HepG2 (cell line): ENCODE data around the gene NCBP2. TPM values are rescaled to one million over a fixed set of nuclear protein-coding genes. Genes with fewer than 3 reads are reported as not detected.

Experiments
- ATAC-seq: fragments of 200-7000 bp; cut with Tn5 transposase; 3 replicates; pipeline ENCODE4 v1.9.1; 2020; ENCODE audit warnings: mild to moderate bottlenecking, moderate library complexity
- BruUV-seq: library from RNA; stranded (reverse); fragments of 400-500 nt; replicated peaks from 2 replicates; lab custom pipeline; 2021; lab: Mats Ljungman, UMichigan
- CTCF ChIA-PET: fragments of 300-600 bp; formaldehyde crosslinking; extraction: SDS; loops from one replicate; lab custom pipeline; 2021; ENCODE audit warnings: low total read pairs, inconsistent platforms, low intra/inter-chr PET ratio; lab: Yijun Ruan, JAX
- POLR2A ChIA-PET: fragments of 350-600 bp; sonication (Branson Sonifier 250); formaldehyde crosslinking; loops from one replicate; lab custom pipeline; 2020; ENCODE audit warnings: antibody characterized with exemption, inconsistent platforms; lab: Yijun Ruan, JAX
- DNase-seq: peaks from one replicate; pipeline ENCODE4 v3.0.0-alpha.2; 2015; ENCODE audit warnings: low spot score
- FAIRE-seq: peaks from 3 replicates; lab custom pipeline; 2011; peaks lifted over from hg19 to GRCh38; lab: Jason Lieb, UNC
- H2AFZ ChIP-seq: one replicate; pipeline ENCODE4 v1.6.1; 2011; ENCODE audit warnings: low read length, inconsistent platforms
- H3K27ac ChIP-seq: fragments of 300-600 bp; 3 replicates; pipeline ENCODE4 v1.8.0; 2011; ENCODE audit warnings: mixed run types, mild to moderate bottlenecking, mixed read lengths, low read length, inconsistent platforms; ENCODE audit not compliant: insufficient read depth; ENCODE audit errors: extremely low read length
- H3K27me3 ChIP-seq, 2 experiments: fragments of 200-600 bp in 1 of 2; 2 replicates in 1 of 2; 3 replicates in 1 of 2; pipeline versions ENCODE4 v1.6.0 to v1.8.0; 2011; ENCODE audit warnings: low read length in 2 of 2, mild to moderate bottlenecking in 2 of 2, moderate library complexity in 2 of 2, inconsistent platforms in 1 of 2; ENCODE audit not compliant: insufficient read depth in 2 of 2, control insufficient read depth in 1 of 2
- H3K36me3 ChIP-seq, 2 experiments: fragments of 200-600 bp in 1 of 2; replicated peaks in 1 of 2; 2 replicates in 1 of 2; 3 replicates in 1 of 2; pipeline versions ENCODE4 v1.5.1 to v1.8.0; 2011; ENCODE audit warnings: low read length in 2 of 2, inconsistent platforms in 1 of 2; ENCODE audit not compliant: insufficient read depth in 2 of 2, control insufficient read depth in 1 of 2
- H3K4me1 ChIP-seq: 2 replicates; pipeline ENCODE4 v1.5.1; 2012; ENCODE audit warnings: low read length, inconsistent platforms; ENCODE audit not compliant: insufficient read depth
- H3K4me2 ChIP-seq: 2 replicates; pipeline ENCODE4 v1.6.0; 2011; ENCODE audit warnings: low read depth, low read length, inconsistent platforms
- H3K4me3 ChIP-seq, 3 experiments: fragments of 200-600 bp in 1 of 3; sonication (generic), shearing (Covaris generic) in 1 of 3; replicated peaks in 1 of 3; 2 replicates each; pipeline ENCODE4 v1.5.1; 2011 to 2016; ENCODE audit warnings: low read length in 3 of 3, inconsistent platforms in 2 of 3, low read depth in 2 of 3, mild to moderate bottlenecking in 2 of 3, control low read depth in 1 of 3, mixed read lengths in 1 of 3; ENCODE audit not compliant: insufficient read depth in 1 of 3
- H3K79me2 ChIP-seq: one replicate; pipeline ENCODE4 v1.6.1; 2011; ENCODE audit warnings: low read length, inconsistent platforms; ENCODE audit not compliant: insufficient read depth
- H3K9ac ChIP-seq: 2 replicates; pipeline ENCODE4 v1.6.0; 2011; ENCODE audit warnings: mild to moderate bottlenecking, low read depth, low read length, inconsistent platforms; ENCODE audit not compliant: insufficient read depth
- H3K9me3 ChIP-seq: 2 replicates; pipeline ENCODE4 v1.5.1; 2012; ENCODE audit warnings: mild to moderate bottlenecking, low read length
- H4K20me1 ChIP-seq: 2 replicates; pipeline ENCODE4 v1.6.0; 2011; ENCODE audit warnings: inconsistent platforms, mild to moderate bottlenecking, low read length, moderate library complexity; ENCODE audit not compliant: insufficient read depth
- BHLHE40 ChIP-seq: IDR thresholded peaks from 2 replicates; pipeline ENCODE4 v1.6.1; 2011; ENCODE audit warnings: low read length, improper control_type of control experiment
- JUND ChIP-seq: sonication (generic); formaldehyde crosslinking; IDR thresholded peaks from 2 replicates; pipeline ENCODE4 v1.8.0; 2022; ENCODE audit warnings: mild to moderate bottlenecking, missing genetic modification reagents
- PCBP2 ChIP-seq: fragments of 200-400 bp; formaldehyde crosslinking; optimal IDR thresholded peaks from 2 replicates; pipeline ENCODE3; 2018; ENCODE audit warnings: low read length, low read depth; ENCODE audit not compliant: poor library complexity, severe bottlenecking
- POGK ChIP-seq: sonication (generic); formaldehyde crosslinking; conservative IDR thresholded peaks from 2 replicates; pipeline ENCODE4 v1.8.0; 2022; ENCODE audit warnings: mild to moderate bottlenecking, moderate library complexity, missing genetic modification reagents
- POGZ ChIP-seq: sonication (generic); formaldehyde crosslinking; IDR thresholded peaks from 2 replicates; pipeline ENCODE4 v1.4.0; 2020; ENCODE audit warnings: mild to moderate bottlenecking, missing genetic modification reagents
- SP140L ChIP-seq: sonication (generic); formaldehyde crosslinking; IDR thresholded peaks from 2 replicates; pipeline ENCODE4 v1.4.0; 2020; ENCODE audit warnings: missing genetic modification reagents, borderline replicate concordance
- SPEN ChIP-seq: sonication (generic); formaldehyde crosslinking; IDR thresholded peaks from 2 replicates; pipeline ENCODE4 v1.5.1; 2020; ENCODE audit warnings: low read depth, mild to moderate bottlenecking, missing genetic modification reagents
- ZBTB10 ChIP-seq: sonication (generic); formaldehyde crosslinking; IDR thresholded peaks from 2 replicates; pipeline ENCODE4 v1.4.0; 2020; ENCODE audit warnings: missing genetic modification reagents, borderline replicate concordance
- ZBTB38 ChIP-seq: sonication (generic); formaldehyde crosslinking; IDR thresholded peaks from 2 replicates; pipeline ENCODE4 v1.5.1; 2020; ENCODE audit warnings: mild to moderate bottlenecking, missing genetic modification reagents
- ZNF282 ChIP-seq: fragments of 450-650 bp; IDR thresholded peaks from 2 replicates; pipeline ENCODE4 v1.6.1; 2018; ENCODE audit not compliant: partially characterized antibody
- ZNF350 ChIP-seq: sonication (generic); formaldehyde crosslinking; IDR thresholded peaks from 2 replicates; pipeline ENCODE4 v1.4.0; 2020; ENCODE audit warnings: mild to moderate bottlenecking, low read depth, missing genetic modification reagents, borderline replicate concordance
- ZNF644 ChIP-seq: IDR thresholded peaks from 2 replicates; pipeline ENCODE4 v1.6.1; 2016; ENCODE audit warnings: low read depth
- ZNF678 ChIP-seq: sonication (generic); formaldehyde crosslinking; IDR thresholded peaks from 2 replicates; pipeline ENCODE4 v1.4.0; 2020; ENCODE audit warnings: mild to moderate bottlenecking, missing genetic modification reagents
- WGBS: methylation state at CpG from one replicate; pipeline ENCODE4 v1.1.6; 2017; ENCODE audit warnings: low lambda C conversion rate; 5-methylcytosine and 5-hydroxymethylcytosine counted together
- in situ Hi-C: cut with HindIII; loops from 2 replicates; pipeline ENCODE4 v1.10.0; 2017; ENCODE audit warnings: low pct_unique_long_range_greater_than_20kb; ENCODE audit not compliant: extremely low pct_ligation_motif_present
- intact Hi-C: fragments of 100-400 bp; cut with micrococcal nuclease; formaldehyde crosslinking; loops from one replicate; pipeline ENCODE4 v1.10.0; 2022; ENCODE audit not compliant: unreplicated experiment
- polyA plus RNA-seq, 8 experiments: library from polyadenylated mRNA; depleted of rRNA in 3 of 8; stranded (reverse) in 7 of 8; unstranded in 1 of 8; fragments of >200 nt; fragmentation: Illumina TruSeq in 4 of 8; extraction: Trizol in 4 of 8; gene quantifications; 2 replicates each; pipeline versions ENCODE4 v1.2.1 to v1.2.3, GENCODE V29; 2011 to 2016; ENCODE audit warnings: low read depth in 4 of 8, missing spikeins in 1 of 8, mixed read lengths in 1 of 8; ENCODE audit not compliant: insufficient read depth in 1 of 8
- total RNA-seq, 5 experiments: library from RNA; depleted of rRNA; stranded (reverse); fragments of >200 nt; fragmentation: Illumina TruSeq; extraction: Trizol; gene quantifications; 2 replicates each; pipeline ENCODE4 v1.2.3, GENCODE V29; 2016; ENCODE audit warnings: low read depth in 1 of 5
- TF ChIP-seq, protein P1 (sequence below): sonication (generic); formaldehyde crosslinking; IDR thresholded peaks from 2 replicates; pipeline ENCODE4 v1.5.1; 2020; ENCODE audit warnings: missing genetic modification reagents, mild to moderate bottlenecking, borderline replicate concordance
- TF ChIP-seq, protein P2 (sequence below), 2 experiments: sonication (generic) in 1 of 2; formaldehyde crosslinking in 1 of 2; IDR thresholded peaks; 2 replicates each; pipeline versions ENCODE4 v1.4.0 to v1.6.1; 2018 to 2020; ENCODE audit warnings: missing genetic modification reagents in 2 of 2, borderline replicate concordance in 1 of 2, low read depth in 1 of 2, mild to moderate bottlenecking in 1 of 2, missing biosample characterization in 1 of 2

Gene NCBP2
- total and polyA plus RNA-seq, 2 of the 13 experiments (the other 11 are each of a cell fraction or from before 2014, with no cell fraction given): 58.7 to 95.5 TPM

- TF ChIP-seq ZBTB38 (CRISPR knock-in tag): no peak
- no peak for TF ChIP-seq PCBP2
- no peak for TF ChIP-seq ZBTB10 (CRISPR knock-in tag)
- no peak for TF ChIP-seq POGZ (CRISPR knock-in tag)
- no peak for TF ChIP-seq ZNF678 (CRISPR knock-in tag)
- TF ChIP-seq JUND (CRISPR knock-in tag): no peak
- TF ChIP-seq ZNF282: no peak
- TF ChIP-seq, all 625 proteins: peak for 0
Observed at GRCh38 chr3:196927571-196928453, 14.5 kb downstream of the NCBP2 start (continued).

- Histone ChIP-seq H3K4me2 (no peak overlapping the region), H4K20me1 (no peaks in the 10 kb centered on the region), H3K4me1 (peaks cover 10% of the 10 kb centered on the region), H3K36me3 (peaks cover 7 to 26% of the 10 kb centered on the region in 2 experiments), H3K27me3 (no peaks in the 10 kb centered on the region), H3K4me3 (no peak overlapping the region), H3K9me3 (no peaks in the 10 kb centered on the region), H3K9ac (no peak overlapping the region), H3K79me2 (no peaks in the 10 kb centered on the region), H3K27ac (no peak overlapping the region), H2AFZ (no peak overlapping the region)
- POLR2A ChIA-PET: no interaction called here
- CTCF ChIA-PET: no interaction called here
- DNase-seq (no peak), FAIRE-seq (no peak), ATAC-seq (no peak)
- in situ Hi-C loops: no loop called here
- BruUV-seq: no TSS peak
- WGBS: 68% methylated on average over 2 of the region's 2 CpGs
- intact Hi-C loops: no loop called here
- no peak for TF ChIP-seq BHLHE40
- TF ChIP-seq, protein P1, sequence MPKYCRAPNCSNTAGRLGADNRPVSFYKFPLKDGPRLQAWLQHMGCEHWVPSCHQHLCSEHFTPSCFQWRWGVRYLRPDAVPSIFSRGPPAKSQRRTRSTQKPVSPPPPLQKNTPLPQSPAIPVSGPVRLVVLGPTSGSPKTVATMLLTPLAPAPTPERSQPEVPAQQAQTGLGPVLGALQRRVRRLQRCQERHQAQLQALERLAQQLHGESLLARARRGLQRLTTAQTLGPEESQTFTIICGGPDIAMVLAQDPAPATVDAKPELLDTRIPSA (CRISPR knock-in tag): no peak
- TF ChIP-seq, protein P2, sequence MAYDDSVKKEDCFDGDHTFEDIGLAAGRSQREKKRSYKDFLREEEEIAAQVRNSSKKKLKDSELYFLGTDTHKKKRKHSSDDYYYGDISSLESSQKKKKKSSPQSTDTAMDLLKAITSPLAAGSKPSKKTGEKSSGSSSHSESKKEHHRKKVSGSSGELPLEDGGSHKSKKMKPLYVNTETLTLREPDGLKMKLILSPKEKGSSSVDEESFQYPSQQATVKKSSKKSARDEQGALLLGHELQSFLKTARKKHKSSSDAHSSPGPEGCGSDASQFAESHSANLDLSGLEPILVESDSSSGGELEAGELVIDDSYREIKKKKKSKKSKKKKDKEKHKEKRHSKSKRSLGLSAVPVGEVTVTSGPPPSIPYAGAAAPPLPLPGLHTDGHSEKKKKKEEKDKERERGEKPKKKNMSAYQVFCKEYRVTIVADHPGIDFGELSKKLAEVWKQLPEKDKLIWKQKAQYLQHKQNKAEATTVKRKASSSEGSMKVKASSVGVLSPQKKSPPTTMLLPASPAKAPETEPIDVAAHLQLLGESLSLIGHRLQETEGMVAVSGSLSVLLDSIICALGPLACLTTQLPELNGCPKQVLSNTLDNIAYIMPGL (CRISPR knock-in tag; IDR thresholded peaks at IDR 0.05; ENCODE audit: borderline replicate concordance in 1 of 2, low read depth in 1 of 2): no peak
- TF ChIP-seq SPEN: no peak
- TF ChIP-seq POGK (CRISPR knock-in tag): no peak
- TF ChIP-seq ZNF350: no peak
- TF ChIP-seq ZNF644 (CRISPR knock-in tag): no peak
- TF ChIP-seq SP140L (CRISPR knock-in tag): no peak
Observed at GRCh38 chr3:196920733-196921132, 21.6 kb downstream of the NCBP2 start.
